GM12878 (cell line): Measurements from ENCODE around the gene TPST1. TPM values are rescaled to one million over a fixed set of nuclear protein-coding genes. Genes with fewer than 3 reads are reported as not detected.

Experiments
- ATAC-seq: fragments of 200-7000 bp; cut with Tn5 transposase; 3 replicates; pipeline ENCODE4 v1.9.1; 2020; ENCODE audit warnings: mild to moderate bottlenecking, moderate library complexity
- BruUV-seq: library from RNA; stranded (reverse); fragments of 400-500 nt; replicated peaks from 2 replicates; lab custom pipeline; 2021; lab: Mats Ljungman, UMichigan
- CTCF ChIA-PET: fragments of 300-600 bp; sonication (Branson Sonifier 250); formaldehyde crosslinking; extraction: SDS; loops from one replicate; lab custom pipeline; 2021; ENCODE audit warnings: inconsistent platforms; lab: Yijun Ruan, JAX
- POLR2A ChIA-PET: fragments of 350-600 bp; formaldehyde crosslinking; extraction: SDS; loops from one replicate; lab custom pipeline; 2021; ENCODE audit warnings: inconsistent platforms; lab: Charles Lee
- RAD21 ChIA-PET: fragments of 300-600 bp; sonication (Branson Sonifier 250); formaldehyde crosslinking; loops from one replicate; lab custom pipeline; 2023; ENCODE audit warnings: antibody characterized with exemption; ENCODE audit not compliant: unreplicated experiment; lab: Charles Lee
- SMC1A ChIA-PET: fragments of 300-600 bp; sonication (Branson Sonifier 250); formaldehyde crosslinking; loops from one replicate; lab custom pipeline; 2023; ENCODE audit not compliant: unreplicated experiment, uncharacterized antibody; lab: Charles Lee
- DNase-seq: peaks from one replicate; pipeline ENCODE4 v3.0.0-alpha.2; 2011; ENCODE audit warnings: low read depth, low spot score
- FAIRE-seq: peaks from 3 replicates; lab custom pipeline; 2011; peaks lifted over from hg19 to GRCh38; lab: Jason Lieb, UNC
- H2AFZ ChIP-seq: 2 replicates; pipeline ENCODE4 v1.6.0; 2011; ENCODE audit warnings: low read depth, low read length, control low read depth; ENCODE audit not compliant: control insufficient read depth
- H3K27ac ChIP-seq: 2 replicates; pipeline ENCODE4 v1.5.1; 2011; ENCODE audit warnings: control low read depth; ENCODE audit not compliant: control insufficient read depth, insufficient read depth
- H3K27me3 ChIP-seq, 2 experiments: replicated peaks in 1 of 2; 2 replicates each; pipeline versions ENCODE4 v1.6.0 to v1.6.1; 2011; ENCODE audit warnings: low read length in 1 of 2; ENCODE audit not compliant: control insufficient read depth in 2 of 2, insufficient read depth in 2 of 2
- H3K36me3 ChIP-seq, 2 experiments: 2 replicates each; pipeline ENCODE4 v1.5.1; 2011; ENCODE audit warnings: low read length in 1 of 2; ENCODE audit not compliant: control insufficient read depth in 2 of 2, insufficient read depth in 2 of 2
- H3K4me1 ChIP-seq: 2 replicates; pipeline ENCODE4 v1.6.1; 2011; ENCODE audit warnings: mild to moderate bottlenecking, low read length, moderate library complexity, mixed read lengths; ENCODE audit not compliant: control insufficient read depth, insufficient read depth
- H3K4me2 ChIP-seq: 2 replicates; pipeline ENCODE4 v1.6.0; 2011; ENCODE audit warnings: control low read depth; ENCODE audit not compliant: control insufficient read depth, insufficient read depth
- H3K4me3 ChIP-seq: fragments of 200-600 bp; sonication (generic); 2 replicates; pipeline ENCODE4 v1.5.1; 2016
- H3K79me2 ChIP-seq: 2 replicates; pipeline ENCODE4 v1.6.0; 2011; ENCODE audit warnings: low read length; ENCODE audit not compliant: control insufficient read depth, insufficient read depth
- H3K9ac ChIP-seq: 2 replicates; pipeline ENCODE4 v1.8.0; 2011; ENCODE audit warnings: low read length, control low read depth, mixed read lengths; ENCODE audit not compliant: control insufficient read depth, insufficient read depth
- H3K9me3 ChIP-seq: replicated peaks from 3 replicates; pipeline ENCODE4 v1.5.1; 2011; ENCODE audit warnings: mild to moderate bottlenecking, low read length; ENCODE audit not compliant: control insufficient read depth, insufficient read depth
- H4K20me1 ChIP-seq: 2 replicates; pipeline ENCODE4 v1.6.0; 2011; ENCODE audit not compliant: control insufficient read depth, insufficient read depth
- ATF2 ChIP-seq: IDR thresholded peaks from 2 replicates; pipeline ENCODE4 v1.6.1; 2012; ENCODE audit warnings: low read length, inconsistent platforms
- MXI1 ChIP-seq: fragments of 150-350 bp; IDR thresholded peaks from 2 replicates; pipeline ENCODE4 v1.6.1; 2011; ENCODE audit warnings: low read depth, mild to moderate bottlenecking, inconsistent platforms, low read length, improper control_type of control experiment
- MYB ChIP-seq: fragments of 150-350 bp; IDR thresholded peaks from 2 replicates; pipeline ENCODE4 v1.6.1; 2014; ENCODE audit warnings: mild to moderate bottlenecking, low read depth, low read length, borderline replicate concordance
- RB1 ChIP-seq: fragments of 450-650 bp; formaldehyde crosslinking; IDR thresholded peaks from 2 replicates; pipeline ENCODE4 v1.6.1; 2017; ENCODE audit warnings: mild to moderate bottlenecking, borderline replicate concordance
- SMARCA5 ChIP-seq: fragments of 450-650 bp; IDR thresholded peaks from 2 replicates; pipeline ENCODE4 v1.6.1; 2017; ENCODE audit warnings: mild to moderate bottlenecking
- SMC3 ChIP-seq: IDR thresholded peaks from 2 replicates; pipeline ENCODE4 v1.6.1; 2011; ENCODE audit warnings: low read length, improper control_type of control experiment, borderline replicate concordance
- STAT3 ChIP-seq: IDR thresholded peaks from 2 replicates; pipeline ENCODE4 v1.6.1; 2011; ENCODE audit warnings: low read depth, low read length, improper control_type of control experiment
- TCF3 ChIP-seq: IDR thresholded peaks from 2 replicates; pipeline ENCODE4 v1.6.1; 2012; ENCODE audit warnings: low read depth, mild to moderate bottlenecking, low read length, borderline replicate concordance; ENCODE audit not compliant: insufficient read depth
- WGBS: methylation state at CpG from one replicate; pipeline ENCODE4 v1.1.6; 2016; ENCODE audit warnings: low lambda C conversion rate; ENCODE audit not compliant: insufficient replicate concordance, insufficient coverage; ENCODE audit errors: missing lambda C conversion rate; 5-methylcytosine and 5-hydroxymethylcytosine counted together
- in situ Hi-C: fragments of 300-500 bp; cut with MboI; formaldehyde crosslinking; loops from 9 replicates; pipeline ENCODE4 v1.14.3; 2018; ENCODE audit warnings: mixed read lengths
- intact Hi-C: fragments of 100-400 bp; cut with micrococcal nuclease; formaldehyde crosslinking; loops from one replicate; pipeline ENCODE4 v1.14.2; 2022; ENCODE audit not compliant: unreplicated experiment
- polyA plus RNA-seq, 11 experiments: library from polyadenylated mRNA; depleted of rRNA in 4 of 11; unstranded in 6 of 11; stranded (reverse) in 5 of 11; fragments of >200 nt; fragmentation: Nextera tagmentation in 4 of 11; fragmentation: Illumina TruSeq in 1 of 11; extraction: Ambion mirVana in 4 of 11; extraction: Trizol in 1 of 11; gene quantifications; 1 replicate in 1 of 11; 2 replicates in 10 of 11; pipeline versions ENCODE4 v1.2.1 to v1.2.3, GENCODE V29; 2011 to 2016; ENCODE audit warnings: inconsistent platforms in 2 of 11, missing spikeins in 2 of 11, low read depth in 1 of 11
- total RNA-seq, 4 experiments: library from RNA; depleted of rRNA in 3 of 4; stranded (reverse); fragments of >200 nt in 3 of 4; fragmentation: Illumina TruSeq in 1 of 4; extraction: Trizol in 1 of 4; gene quantifications; 2 replicates each; pipeline versions ENCODE4 v1.2.1 to v1.2.3, GENCODE V29; 2013 to 2021

TPST1 gene
- total and polyA plus RNA-seq, 10 of the 15 experiments (the other 5 are each of a cell fraction or from before 2014, with no cell fraction given): 1.1 to 10.6 (median 7.5) TPM

- Histone ChIP-seq H3K9ac (no peak overlapping the region), H3K79me2 (no peaks in the 10 kb centered on the region), H3K4me2 (no peak overlapping the region), H3K36me3 (no peaks in the 10 kb centered on the region), H3K4me1 (no peaks in the 10 kb centered on the region), H2AFZ (no peak overlapping the region), H3K27ac (no peak overlapping the region), H3K27me3 (no peaks in the 10 kb centered on the region), H3K9me3 (no peaks in the 10 kb centered on the region), H3K4me3 (no peak overlapping the region), H4K20me1 (no peaks in the 10 kb centered on the region)
- intact Hi-C loops: no loop called here
- ChIA-PET POLR2A (no interaction called here), SMC1A (no interaction called here), CTCF (no interaction called here), RAD21 (no interaction called here)
- whole genome bisulfite sequencing: 64% methylated on average over 11 of the region's 11 CpGs
- FAIRE-seq (no peak), DNase-seq (no peak), ATAC-seq (no peak)
- TF ChIP-seq RB1 (no peak), MYB (no peak), ATF2 (no peak), MXI1 (no peak), TCF3 (no peak), SMC3 (no peak), STAT3 (no peak), SMARCA5 (no peak)
- BruUV-seq: no TSS peak
- in situ Hi-C loops: no loop called here
Measured at GRCh38 chr7:66359656-66360211, 154.6 kb downstream of the TPST1 start.
